HG02610 (cell line): ENCODE measurements around the gene ZSCAN21.
A peak's percentile ranks its signal among the peaks of the same experiment; 100 is the strongest.

ENCODE experiments used
- ATAC-seq: cut with Tn5 transposase; IDR thresholded peaks from one replicate; pipeline ENCODE4 v1.9.1; 2021; ENCODE audit warnings: mild to moderate bottlenecking, moderate library complexity; ENCODE audit not compliant: unreplicated experiment

Gene ZSCAN21

DNA sequence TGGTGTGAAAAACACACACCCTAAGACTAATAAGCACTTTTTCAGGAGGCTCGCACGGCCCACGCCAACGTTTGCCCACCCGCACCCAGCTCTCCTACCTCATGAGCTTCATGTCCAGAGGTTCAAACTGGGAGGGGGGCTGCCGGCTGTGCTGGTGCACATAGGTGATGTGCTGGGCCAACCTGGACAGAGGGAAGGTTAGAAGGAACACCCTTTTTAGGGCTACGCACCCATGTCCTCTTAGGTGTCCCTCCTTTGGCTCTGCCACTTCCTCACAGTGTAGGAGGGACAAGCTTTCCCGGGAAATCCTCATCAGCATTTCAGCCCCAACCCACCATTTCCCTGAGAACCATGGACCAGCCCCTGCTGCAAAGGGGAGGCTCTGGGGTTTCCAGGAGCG is 45.7 kb downstream of the ZSCAN21 start:
- ATAC-seq: no peak

DNA sequence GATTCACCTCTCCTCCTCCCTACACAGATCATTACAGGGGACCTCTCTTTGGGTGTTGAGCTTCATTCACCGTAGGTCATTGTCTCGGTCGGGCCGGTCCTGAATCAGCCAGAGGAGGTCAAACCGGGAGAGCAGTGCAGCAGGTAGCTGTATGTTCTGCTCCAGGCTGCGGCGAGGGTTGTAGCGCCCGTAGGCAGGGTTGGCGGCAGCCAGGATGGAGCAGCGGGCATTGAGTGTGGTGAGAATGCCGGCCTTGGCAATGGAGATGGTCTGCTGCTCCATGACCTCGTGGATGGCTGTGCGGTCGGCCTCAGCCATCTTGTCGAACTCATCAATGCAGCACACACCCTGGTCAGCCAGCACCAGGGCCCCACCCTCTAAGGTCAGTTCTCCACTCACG is 46.1 kb downstream of the ZSCAN21 start:
- ATAC-seq: no peak

DNA sequence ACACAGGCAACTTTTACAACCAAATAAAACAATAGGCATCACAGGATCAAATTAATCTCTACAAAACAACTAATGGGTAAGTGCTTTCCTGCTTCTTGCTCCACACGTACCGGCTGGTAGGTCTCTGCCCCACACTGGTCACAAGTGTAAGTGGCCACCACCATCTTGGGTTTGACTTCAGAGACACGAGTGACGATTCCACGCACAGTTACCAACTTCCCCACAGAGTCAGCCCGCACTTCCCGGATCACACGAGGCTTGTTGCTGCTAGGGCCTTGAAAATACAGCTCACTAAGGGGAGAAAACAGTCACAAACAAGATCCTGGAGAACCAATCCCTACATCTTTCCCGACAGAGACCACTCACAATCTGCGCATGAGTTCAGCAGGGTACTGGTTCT is 49.3 kb downstream of the ZSCAN21 start:
- no peak for ATAC-seq

DNA sequence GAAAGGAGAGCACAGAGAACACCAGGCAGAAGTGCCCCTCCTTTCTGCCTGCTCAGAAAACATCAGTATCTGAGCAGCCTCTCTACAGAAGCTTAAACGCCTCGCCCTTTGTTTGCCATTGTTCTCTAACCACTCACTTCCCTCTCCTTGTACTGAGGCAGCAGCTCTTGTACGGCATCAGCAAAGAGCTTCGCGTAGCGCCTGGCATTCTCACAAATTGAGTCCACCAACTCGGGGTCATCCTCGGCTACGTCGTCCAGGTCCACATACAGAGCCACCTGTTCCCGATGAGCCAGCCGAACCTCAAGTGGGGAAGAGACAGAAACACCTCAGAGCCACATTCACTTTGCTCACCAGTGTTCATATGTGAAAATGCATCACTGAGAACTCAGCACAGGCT is 49.9 kb downstream of the ZSCAN21 start:
- no peak for ATAC-seq

DNA sequence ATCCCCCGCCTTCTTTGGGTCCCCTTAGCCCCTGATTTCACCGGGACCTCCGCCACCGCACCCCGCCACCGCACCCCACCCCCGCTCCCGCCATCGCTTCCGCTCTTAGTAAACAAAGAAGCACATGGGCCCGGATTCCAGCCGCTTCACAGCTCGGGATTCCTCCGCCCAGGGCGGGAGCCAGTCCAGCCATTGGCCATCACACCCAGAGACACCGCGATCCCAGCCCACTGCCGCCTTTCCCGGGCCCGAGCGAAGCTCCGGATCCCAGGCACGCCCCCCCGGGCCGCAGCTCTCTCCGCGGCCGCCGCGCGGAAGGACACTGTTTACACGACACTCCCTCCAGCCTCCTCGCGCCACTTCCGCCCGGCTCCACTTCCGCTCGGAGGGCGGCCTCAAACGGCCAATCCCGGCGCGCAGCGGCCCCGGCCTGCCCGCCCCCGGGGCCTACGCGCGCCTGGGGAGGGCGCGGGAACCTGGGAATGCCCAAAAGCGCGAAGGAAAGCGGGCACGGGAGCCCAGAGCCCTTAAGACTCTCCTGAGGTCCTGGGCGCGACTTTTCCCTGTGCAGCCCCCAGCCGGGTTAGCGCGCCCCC is 50.9 kb downstream of the ZSCAN21 start:
- peak; percentile 69 for ATAC-seq

DNA sequence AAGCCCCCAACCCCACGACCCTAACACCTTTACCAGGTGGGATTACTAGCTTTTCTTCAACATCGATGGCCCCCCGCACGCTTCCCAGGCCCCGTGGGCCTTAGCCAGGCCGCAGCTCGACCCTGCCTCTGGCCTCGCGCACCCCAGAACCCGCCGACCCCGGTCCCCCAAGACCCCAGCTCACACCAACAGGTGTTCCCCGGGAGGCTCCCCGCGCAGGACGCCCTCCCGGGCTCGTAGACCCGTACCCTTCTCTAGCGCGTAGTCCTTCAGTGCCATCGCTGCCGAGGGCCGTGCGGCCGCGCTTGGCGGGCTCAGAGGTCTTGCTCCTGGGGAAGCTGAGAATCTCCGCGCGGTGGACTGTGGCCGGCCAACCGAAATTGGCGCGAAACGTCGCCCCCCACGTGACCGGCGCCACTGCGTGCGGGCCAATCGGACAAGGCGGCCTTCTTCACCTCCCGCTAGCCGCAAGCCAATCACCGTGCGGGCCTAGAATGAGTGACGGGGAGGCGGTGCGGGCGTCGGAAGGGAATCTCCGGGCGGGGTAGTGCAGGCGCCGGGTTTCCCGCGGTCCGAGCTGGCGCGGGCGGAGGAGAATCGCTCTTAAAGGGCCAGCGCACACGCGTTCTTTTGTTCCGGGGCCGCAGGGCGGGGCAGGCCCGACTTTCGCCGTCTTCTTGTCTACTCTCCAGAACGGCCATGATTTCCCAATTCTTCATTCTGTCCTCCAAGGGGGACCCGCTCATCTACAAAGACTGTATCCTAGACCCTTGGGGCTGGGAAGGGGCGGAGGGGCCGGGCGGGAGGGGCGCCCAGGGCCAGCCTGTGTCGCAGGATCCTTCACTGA is 51.7 kb downstream of the ZSCAN21 start, which contains the start of the genes AP4M1 and MCM7:
Gene AP4M1 (plus strand): TSS at position 628 of the 847 bp plus-strand sequence. CDS start 72 bp downstream, at position 700.
Gene MCM7 (minus strand): TSS at position 382 of the 847 bp plus-strand sequence. CDS start 103 bp downstream, at position 279.
- peak; percentile 90 for ATAC-seq

DNA sequence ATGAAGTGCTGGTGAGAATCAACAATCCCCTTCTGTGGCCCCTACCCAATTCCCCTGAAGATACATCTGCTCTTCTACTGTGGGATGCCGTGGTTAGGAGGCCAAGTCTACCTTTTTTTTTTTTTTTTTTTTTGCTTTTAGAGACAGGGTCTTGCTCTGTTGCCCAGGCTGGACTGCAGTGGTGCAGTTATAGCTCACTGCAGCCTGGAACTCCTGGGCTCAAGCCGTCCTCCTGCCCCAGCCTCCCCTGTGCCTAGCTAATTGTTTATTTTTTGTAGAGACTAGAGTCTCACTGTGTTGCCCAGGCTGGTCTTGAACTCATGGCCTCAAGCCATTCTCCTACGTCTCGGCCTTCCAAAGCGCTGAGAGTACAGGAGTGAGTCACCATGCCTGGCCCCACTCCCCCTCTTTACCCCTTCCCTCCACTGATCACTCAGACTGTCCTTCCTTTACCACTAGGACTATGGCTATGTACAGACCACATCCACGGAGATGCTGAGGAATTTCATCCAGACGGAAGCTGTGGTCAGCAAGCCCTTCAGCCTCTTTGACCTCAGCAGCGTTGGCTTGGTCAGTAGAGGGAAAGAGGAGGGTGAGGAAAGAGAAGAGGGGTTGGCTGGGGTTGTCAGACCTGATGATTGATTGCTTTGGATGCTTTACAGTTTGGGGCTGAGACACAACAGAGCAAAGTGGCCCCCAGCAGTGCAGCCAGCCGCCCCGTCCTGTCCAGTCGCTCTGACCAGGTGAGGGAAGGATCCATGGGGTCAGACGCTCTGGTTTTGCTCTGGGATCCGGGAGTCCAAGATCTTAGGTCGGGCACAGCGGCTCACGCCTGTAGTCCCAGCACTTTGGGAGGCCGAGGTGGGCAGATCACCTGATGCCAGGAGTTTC is 53.6 kb downstream of the ZSCAN21 start:
- no peak for ATAC-seq

DNA sequence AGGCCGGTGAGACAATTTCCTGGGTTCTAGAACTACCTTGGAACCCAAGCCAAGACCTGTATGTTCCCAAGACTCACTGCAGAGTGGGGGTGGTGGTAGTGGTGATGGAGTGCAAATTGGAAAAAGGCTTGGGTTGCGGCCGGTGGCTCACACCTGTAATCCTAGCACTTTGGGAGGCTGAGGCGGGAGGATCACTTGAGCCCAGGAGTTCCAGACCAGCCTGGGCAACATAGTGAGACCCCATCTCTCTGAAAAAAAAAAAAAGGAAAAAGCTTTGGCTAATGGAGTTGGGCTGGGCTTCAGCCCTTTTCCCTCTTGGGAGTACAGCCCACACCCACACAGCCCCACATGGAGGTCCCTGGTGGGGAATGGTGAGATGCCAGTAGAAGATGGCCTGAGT is 56.0 kb downstream of the ZSCAN21 start:
- ATAC-seq: no peak

- ATAC-seq: no peak
Measured at GRCh38 chr7:100106633-100107032, 57.1 kb downstream of the ZSCAN21 start.

DNA sequence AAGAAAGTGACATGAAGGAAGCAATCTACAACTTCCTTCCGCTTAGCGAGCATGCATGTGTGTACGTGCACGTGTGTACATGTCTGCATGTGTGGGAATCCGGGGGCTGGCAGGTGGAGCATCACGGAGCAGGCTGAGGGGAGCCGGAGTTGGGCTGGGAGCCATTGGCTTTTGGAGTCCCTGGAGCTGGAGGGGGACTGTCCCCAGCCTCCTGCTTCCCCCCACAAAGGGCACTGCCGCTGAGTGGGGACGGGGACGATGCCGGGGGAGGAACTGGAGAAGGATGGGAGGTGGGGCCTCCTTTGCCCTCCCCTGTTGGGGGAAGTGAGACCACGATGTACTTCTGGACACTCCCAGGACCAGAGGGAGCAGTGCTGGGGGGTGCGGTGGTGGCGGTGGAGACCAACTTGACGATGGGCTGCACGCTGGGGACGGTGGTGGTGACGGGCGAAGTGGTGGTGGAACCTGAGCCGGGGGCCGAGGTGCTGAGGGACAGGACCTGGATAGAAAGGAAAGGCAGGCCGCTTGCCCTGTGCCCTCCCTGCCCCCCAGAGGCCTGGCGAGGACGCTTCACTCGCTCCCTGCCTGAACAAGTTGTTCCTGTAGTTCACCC is 57.7 kb downstream of the ZSCAN21 start:
- no peak for ATAC-seq

DNA sequence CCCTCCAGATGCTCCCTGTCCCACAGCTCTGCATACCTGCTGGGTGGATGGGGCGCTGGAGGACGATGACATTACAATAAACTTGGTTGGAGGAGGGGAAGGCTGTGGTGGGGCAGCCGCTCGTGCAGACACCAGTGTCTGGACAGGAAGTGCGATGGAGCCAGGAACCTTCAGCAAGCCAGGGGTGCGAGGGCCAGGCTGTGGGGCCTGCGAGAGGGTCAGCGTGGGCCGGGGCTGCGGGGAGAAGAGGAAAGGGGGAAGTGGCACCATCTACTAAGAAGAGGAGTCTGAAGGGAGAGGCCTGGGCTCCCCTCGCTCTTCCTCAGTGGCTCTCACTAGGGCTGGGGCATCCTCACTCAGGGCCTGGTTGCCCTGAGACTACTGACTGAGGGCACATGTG is 58.3 kb downstream of the ZSCAN21 start:
- ATAC-seq: no peak

DNA sequence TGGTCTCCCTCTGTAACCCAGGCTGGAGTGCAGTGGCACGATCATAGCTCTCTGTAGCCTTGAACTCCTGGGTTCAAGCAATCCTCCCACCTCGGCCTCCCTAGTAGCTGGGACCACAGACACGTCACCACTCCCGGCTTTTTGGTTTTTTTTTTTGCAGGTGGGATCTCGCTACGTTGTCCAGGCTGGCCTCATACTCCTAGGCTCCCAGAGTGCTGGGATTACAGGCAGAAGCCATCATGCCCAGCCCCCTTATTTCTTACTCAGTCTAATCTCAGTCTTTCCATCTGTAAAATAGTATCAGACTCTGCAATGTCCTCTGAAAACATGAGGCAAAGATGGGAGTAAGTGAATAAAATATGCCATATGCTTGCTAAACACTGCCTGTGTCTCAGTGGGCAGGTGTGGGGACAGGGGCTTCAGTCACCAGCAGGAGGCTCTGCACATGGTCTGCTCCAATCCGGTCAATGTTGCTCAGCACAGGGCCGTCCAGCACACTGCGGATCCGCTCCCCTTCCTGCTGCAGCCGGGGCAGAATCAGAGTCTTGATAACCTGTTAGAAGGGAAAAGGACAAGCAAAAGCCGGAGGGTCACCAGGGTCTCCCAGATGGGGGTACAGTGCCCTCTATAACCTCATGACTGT is 60.1 kb downstream of the ZSCAN21 start:
- no peak for ATAC-seq

- no peak for ATAC-seq
Measured at GRCh38 chr7:100111156-100111555, 61.6 kb downstream of the ZSCAN21 start.

DNA sequence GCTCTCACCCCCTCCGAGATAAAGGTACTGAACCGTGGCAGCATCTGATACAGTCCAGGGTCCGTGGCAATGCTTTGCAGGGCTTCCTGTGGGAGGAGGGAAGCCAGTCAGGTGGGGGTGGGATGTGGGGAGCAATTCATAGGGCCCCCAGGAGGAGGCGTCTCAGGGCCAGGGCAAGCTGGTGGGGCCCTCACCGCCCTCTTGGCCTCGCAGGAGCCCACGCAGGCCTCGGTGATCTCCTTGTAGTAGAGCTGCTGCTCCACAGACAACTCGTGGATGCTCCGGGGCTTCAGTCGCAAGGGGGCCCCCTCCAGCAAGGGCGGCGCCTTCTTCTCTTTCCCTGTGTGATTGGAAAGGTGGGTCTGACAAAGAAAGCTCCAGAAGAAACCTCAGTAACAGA is 62.3 kb downstream of the ZSCAN21 start:
- no peak for ATAC-seq
